Adrenal gland (tissue), 12 donors: ENCODE results near the gene CABCOCO1. TPM values are rescaled to one million over a fixed set of nuclear protein-coding genes. Genes with fewer than 3 reads are reported as not detected.

Source experiments
- DNase-seq, 7 donors: peaks; one replicate each; pipeline ENCODE4 v3.0.0-alpha.2; 2019 to 2020
- H3K27ac ChIP-seq, 5 donors: fragments of 200-600 bp; sonication (generic) in 4 of 5; 1 replicate in 3 of 5; 2 replicates in 2 of 5; pipeline versions ENCODE4 v1.5.1 to v1.8.0; 2016 to 2020; ENCODE audit warnings: mild to moderate bottlenecking in 1 of 5
- H3K27me3 ChIP-seq: fragments of 200-600 bp; 2 replicates; pipeline ENCODE4 v1.8.0; 2021
- H3K36me3 ChIP-seq, 2 donors: fragments of 200-600 bp; replicated peaks in 1 of 2; 1 replicate in 1 of 2; 2 replicates in 1 of 2; pipeline versions ENCODE4 v1.5.1 to v1.8.0; 2018 to 2022
- H3K4me1 ChIP-seq, 2 donors: fragments of 200-600 bp; replicated peaks in 1 of 2; 1 replicate in 1 of 2; 2 replicates in 1 of 2; pipeline versions ENCODE4 v1.5.1 to v1.8.0; 2018 to 2021
- H3K4me3 ChIP-seq, 4 donors: fragments of 200-600 bp; sonication (generic) in 3 of 4; one replicate each; pipeline ENCODE4 v1.5.1; 2016 to 2018
- H3K9me3 ChIP-seq, 3 donors: fragments of 200-600 bp; sonication (generic) in 1 of 3; replicated peaks in 1 of 3; 1 replicate in 2 of 3; 2 replicates in 1 of 3; pipeline versions ENCODE4 v1.5.1 to v1.8.0; 2016 to 2021
- POLR2A ChIP-seq, 2 donors: fragments of 450-650 bp; IDR thresholded peaks; one replicate each; pipeline ENCODE4 v1.6.1; 2017; ENCODE audit warnings: antibody characterized with exemption in 2 of 2, mild to moderate bottlenecking in 2 of 2, moderate library complexity in 1 of 2
- WGBS, 4 donors: extraction: QIAGEN DNeasy Blood & Tissue Kit in 2 of 4; methylation state at CpG; one replicate each; pipeline versions ENCODE4 v1.1.5 to v1.1.7; 2013 to 2017; 5-methylcytosine and 5-hydroxymethylcytosine counted together
- intact Hi-C, 2 donors: fragments of 100-400 bp; cut with DNase I; formaldehyde crosslinking; loops; one replicate each; pipeline versions ENCODE4 v1.14.1 to v1.15.0; 2022 to 2023
- polyA plus RNA-seq, 3 donors: library from polyadenylated mRNA; stranded (reverse); fragments of 200-250 nt in 2 of 3; fragments of 350-450 nt in 1 of 3; fragmentation: Illumina TruSeq in 1 of 3; extraction: RNeasy Lipid Tissue Mini Kit (QIAGEN cat#74804) in 1 of 3; gene quantifications; one replicate each; pipeline ENCODE4 v1.2.3, GENCODE V29; 2013 to 2014
- total RNA-seq, 9 donors: library from RNA; depleted of rRNA in 4 of 9; stranded (reverse); fragments of >200 nt in 4 of 9; fragments of 120-200 nt in 1 of 9; fragmentation: NEBNext Ultra II Directional in 1 of 9; extraction: Animal tissue kit (Norgen Biotek cat#: 25700) in 1 of 9; gene quantifications; one replicate each; pipeline versions ENCODE4 v1.1.0 to v1.2.4, GENCODE V29; 2013 to 2023
- TF ChIP-seq, protein P1 (sequence below), 6 experiments: fragments of 450-650 bp in 4 of 6; fragments of 200-600 bp in 2 of 6; sonication (generic) in 1 of 6; IDR thresholded peaks; 1 replicate in 5 of 6; 2 replicates in 1 of 6; pipeline versions ENCODE4 v1.5.1 to v1.8.0; 2016 to 2021; ENCODE audit warnings: antibody characterized with exemption in 6 of 6, mild to moderate bottlenecking in 2 of 6, moderate library complexity in 1 of 6
- donor health status: healthy with polysubstance abuse.
- donor health status: Bipolar disorder and iron deficiency.
- donor health status: DM: yes; HTN: yes; CAD: no.
- donor health status: DM: no; HTN: no; CAD: no.
- donor health status: DM: no; HTN: no; CAD: no.
- donor health status: DM: yes; HTN: yes; CAD: no.

The CABCOCO1 gene
- total and polyA plus RNA-seq, 12 donors = 0.36 to 2.9 (median 1.4) TPM; not detected in 6

DNA sequence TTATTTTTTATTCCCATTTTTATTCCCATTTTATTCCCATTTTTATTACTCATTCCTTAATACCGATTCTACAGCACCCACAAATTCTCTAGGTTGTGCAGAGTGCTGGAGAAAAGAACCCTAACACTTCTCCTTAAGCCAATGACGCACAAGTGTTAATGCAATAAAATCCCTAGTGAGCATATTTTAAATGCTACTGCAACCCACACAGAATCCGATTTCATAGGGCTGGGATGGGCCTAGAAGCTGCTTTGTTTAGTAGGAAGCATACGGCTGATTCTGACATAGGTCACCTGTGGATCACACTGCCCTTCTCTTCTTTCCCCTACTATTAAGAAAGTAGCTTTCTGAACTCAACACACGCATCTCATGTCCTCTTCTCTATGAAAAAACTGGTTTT, 45.1 kb upstream of the CABCOCO1 start:
- Histone ChIP-seq H3K27ac (no peak overlapping the region), H3K9me3 (no peaks in the 10 kb centered on the region), H3K4me1 (peaks cover under 1 to 4% of the 10 kb centered on the region in 2 donors), H3K27me3 (peaks cover 10% of the 10 kb centered on the region), H3K36me3 (no peaks in the 10 kb centered on the region), H3K4me3 (no peak overlapping the region)
- no peak for DNase-seq
- TF ChIP-seq POLR2A (IDR thresholded peaks at IDR 0.05) = no peak
- TF ChIP-seq, protein P1, sequence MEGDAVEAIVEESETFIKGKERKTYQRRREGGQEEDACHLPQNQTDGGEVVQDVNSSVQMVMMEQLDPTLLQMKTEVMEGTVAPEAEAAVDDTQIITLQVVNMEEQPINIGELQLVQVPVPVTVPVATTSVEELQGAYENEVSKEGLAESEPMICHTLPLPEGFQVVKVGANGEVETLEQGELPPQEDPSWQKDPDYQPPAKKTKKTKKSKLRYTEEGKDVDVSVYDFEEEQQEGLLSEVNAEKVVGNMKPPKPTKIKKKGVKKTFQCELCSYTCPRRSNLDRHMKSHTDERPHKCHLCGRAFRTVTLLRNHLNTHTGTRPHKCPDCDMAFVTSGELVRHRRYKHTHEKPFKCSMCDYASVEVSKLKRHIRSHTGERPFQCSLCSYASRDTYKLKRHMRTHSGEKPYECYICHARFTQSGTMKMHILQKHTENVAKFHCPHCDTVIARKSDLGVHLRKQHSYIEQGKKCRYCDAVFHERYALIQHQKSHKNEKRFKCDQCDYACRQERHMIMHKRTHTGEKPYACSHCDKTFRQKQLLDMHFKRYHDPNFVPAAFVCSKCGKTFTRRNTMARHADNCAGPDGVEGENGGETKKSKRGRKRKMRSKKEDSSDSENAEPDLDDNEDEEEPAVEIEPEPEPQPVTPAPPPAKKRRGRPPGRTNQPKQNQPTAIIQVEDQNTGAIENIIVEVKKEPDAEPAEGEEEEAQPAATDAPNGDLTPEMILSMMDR (IDR thresholded peaks at IDR 0.05) = no peak
- intact Hi-C loops = no loop called here
- 82 to 87% (median 83%) methylated on average over 5 of the region's 5 CpGs for whole genome bisulfite sequencing, 4 donors

DNA sequence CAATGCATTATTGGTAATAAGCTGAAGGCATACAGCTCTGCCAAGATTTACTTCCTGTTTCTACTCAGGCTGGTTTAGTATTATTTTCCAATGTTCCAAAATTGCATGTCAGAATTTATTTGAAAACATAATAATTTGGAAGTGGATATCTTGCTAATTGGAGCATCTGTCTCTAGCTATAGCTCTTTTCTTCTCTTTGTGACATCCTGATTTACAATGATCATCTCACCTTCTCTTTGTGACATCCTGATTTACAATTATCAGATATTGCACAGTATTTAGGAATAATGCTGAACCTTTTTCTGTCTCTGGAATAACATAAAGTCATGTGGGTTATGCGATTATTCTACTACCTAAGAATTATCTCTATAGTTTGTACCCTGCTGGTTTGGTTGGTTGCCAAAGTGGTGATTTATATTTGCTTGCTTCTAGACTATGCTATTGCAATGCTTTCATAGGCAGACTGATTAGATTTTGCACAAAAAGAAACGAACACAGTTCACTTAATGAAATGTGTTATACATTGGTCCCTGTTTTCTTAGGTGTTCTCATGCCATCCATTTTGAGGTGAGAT, 44.3 kb upstream of the CABCOCO1 start:
- H3K4me1 ChIP-seq = no peaks in the 10 kb centered on the region
- intact Hi-C loops = no loop called here
- TF ChIP-seq, protein P1 (IDR thresholded peaks at IDR 0.05) = no peak
- no peak for TF ChIP-seq POLR2A (IDR thresholded peaks at IDR 0.05)
- no peak for DNase-seq
- H3K9me3 ChIP-seq = no peaks in the 10 kb centered on the region
- 57 to 65% (median 61%) methylated on average over 2 of the region's 2 CpGs for WGBS, 4 donors
- no peaks in the 10 kb centered on the region for H3K36me3 ChIP-seq
- no peak overlapping the region for H3K4me3 ChIP-seq
- H3K27ac ChIP-seq = no peak overlapping the region
- H3K27me3 ChIP-seq = peaks cover 12% of the 10 kb centered on the region

DNA sequence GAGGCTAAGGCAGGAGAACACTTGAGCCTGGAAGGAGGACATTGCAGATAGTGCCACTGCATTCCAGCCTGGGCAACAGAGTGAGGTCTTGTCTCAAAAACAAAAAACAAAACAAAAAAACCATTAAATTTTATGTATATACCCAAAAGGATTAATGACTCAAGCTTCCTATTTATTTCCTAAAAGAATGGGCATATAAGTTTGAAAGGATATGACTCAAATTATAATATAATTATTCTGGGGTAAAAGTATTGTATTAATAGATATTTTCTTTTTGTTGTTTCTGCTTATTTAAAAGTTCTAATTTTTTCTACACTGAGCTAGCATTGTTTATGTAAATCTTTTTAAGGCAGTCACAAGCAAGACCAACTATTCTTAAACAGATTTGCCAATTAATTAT, 42.2 kb upstream of the CABCOCO1 start:
- Histone ChIP-seq H3K4me3 (no peak overlapping the region), H3K27me3 (peaks cover 12% of the 10 kb centered on the region), H3K27ac (no peak overlapping the region), H3K4me1 (no peaks in the 10 kb centered on the region), H3K36me3 (no peaks in the 10 kb centered on the region), H3K9me3 (no peaks in the 10 kb centered on the region)
- no peak for DNase-seq
- intact Hi-C loops = no loop called here
- TF ChIP-seq, protein P1 (IDR thresholded peaks at IDR 0.05) = no peak
- no peak for TF ChIP-seq POLR2A (IDR thresholded peaks at IDR 0.05)

DNA sequence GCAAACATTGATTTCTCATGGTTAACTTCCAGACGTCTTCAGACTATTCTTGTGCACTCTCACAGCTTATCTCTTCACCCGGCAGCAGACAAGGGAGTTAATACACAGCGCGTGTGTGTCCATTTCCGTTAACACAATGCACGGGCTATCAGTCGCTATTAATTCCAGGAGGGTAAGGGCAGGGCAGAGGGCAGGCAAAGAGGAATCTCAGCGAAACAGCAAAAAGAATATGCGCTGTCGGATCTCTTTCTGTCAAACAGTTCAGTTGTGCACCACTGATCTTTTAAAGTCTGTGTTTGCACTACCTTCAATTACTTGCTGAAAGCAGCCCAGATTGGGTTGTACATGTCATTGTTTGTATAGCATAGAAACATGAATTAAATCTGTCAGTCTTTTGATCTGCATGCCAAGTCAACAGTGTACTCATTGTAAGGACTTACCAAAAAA, 41.1 kb upstream of the CABCOCO1 start:
- H3K36me3 ChIP-seq = no peaks in the 10 kb centered on the region
- 15 to 38% (median 34%) methylated on average over 10 of the region's 10 CpGs for WGBS, 4 donors
- H3K9me3 ChIP-seq = no peaks in the 10 kb centered on the region
- DNase-seq = peak in 1 of 7 donors; percentile 1
- H3K4me3 ChIP-seq = no peak overlapping the region
- no peak overlapping the region for H3K27ac ChIP-seq
- TF ChIP-seq POLR2A (IDR thresholded peaks at IDR 0.05) = no peak
- peaks cover 12% of the 10 kb centered on the region for H3K27me3 ChIP-seq
- H3K4me1 ChIP-seq = no peaks in the 10 kb centered on the region
- intact Hi-C loops = no loop called here

DNA sequence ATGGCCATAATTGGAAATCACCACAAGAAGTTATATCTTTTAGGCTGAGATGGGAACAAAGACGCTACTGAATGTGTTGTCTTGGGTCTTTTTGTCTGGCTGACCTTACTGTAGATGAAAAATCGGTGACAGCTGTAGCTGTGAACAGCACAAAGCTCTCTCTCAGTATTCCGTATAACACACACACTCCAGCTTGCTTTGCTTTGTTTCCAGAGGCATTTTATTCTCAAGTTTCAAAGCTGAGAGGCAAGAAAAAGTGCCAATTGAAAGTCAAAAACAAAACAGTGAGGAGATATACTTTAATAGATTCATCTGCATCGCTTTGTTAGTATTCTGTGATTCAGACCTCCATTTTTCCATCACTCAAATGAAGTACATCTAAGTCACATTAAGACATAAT, 39.6 kb upstream of the CABCOCO1 start:
- Histone ChIP-seq H3K9me3 (no peaks in the 10 kb centered on the region), H3K36me3 (no peaks in the 10 kb centered on the region), H3K27ac (no peak overlapping the region), H3K4me3 (no peak overlapping the region), H3K27me3 (peaks cover 12% of the 10 kb centered on the region), H3K4me1 (no peaks in the 10 kb centered on the region)
- no peak for DNase-seq
- no peak for TF ChIP-seq POLR2A (IDR thresholded peaks at IDR 0.05)
- TF ChIP-seq, protein P1 (IDR thresholded peaks at IDR 0.05) = no peak
- intact Hi-C loops = no loop called here
- WGBS, 4 donors = 45 to 65% (median 53%) methylated on average over 4 of the region's 4 CpGs
